Activated CD4-positive, alpha-beta memory T cell treated with anti-CD3 and anti-CD28 coated beads, Interleukin-2, amount 10 ng/mL, durations not matched to agents 7 days and 5 days (primary cell): ENCODE results near the gene RHBDD1. TPM values are rescaled to one million over a fixed set of nuclear protein-coding genes. Genes with fewer than 3 reads are reported as not detected.

Source experiments
- CTCF ChIA-PET: fragments of 350-600 bp; sonication (Branson Sonifier 250); formaldehyde crosslinking; loops from one replicate; lab custom pipeline; 2021; ENCODE audit warnings: antibody characterized with exemption, inconsistent platforms; lab: Charles Lee
- POLR2A ChIA-PET: fragments of 350-600 bp; sonication (Branson Sonifier 250); formaldehyde crosslinking; loops from one replicate; lab custom pipeline; 2021; ENCODE audit warnings: antibody characterized with exemption; lab: Charles Lee
- DNase-seq: peaks from one replicate; pipeline ENCODE4 v3.0.0-alpha.2; 2020
- H3K27ac Mint-ChIP-seq: one replicate; pipeline ENCODE4 v1.8.0; 2021; ENCODE audit warnings: mild to moderate bottlenecking, mixed read lengths
- H3K27me3 Mint-ChIP-seq: one replicate; pipeline ENCODE4 v1.8.0; 2021; ENCODE audit warnings: mixed read lengths
- H3K36me3 Mint-ChIP-seq: one replicate; pipeline ENCODE4 v1.8.0; 2021; ENCODE audit warnings: low read depth, mixed read lengths
- H3K4me1 Mint-ChIP-seq: one replicate; pipeline ENCODE4 v1.8.0; 2021; ENCODE audit warnings: mixed read lengths
- H3K4me3 Mint-ChIP-seq: one replicate; pipeline ENCODE4 v1.8.0; 2021; ENCODE audit warnings: mild to moderate bottlenecking, mixed read lengths
- H3K9me3 Mint-ChIP-seq: one replicate; pipeline ENCODE4 v1.8.0; 2021; ENCODE audit warnings: mixed read lengths
- total RNA-seq, 2 experiments: library from RNA; stranded (reverse); gene quantifications; one replicate each; pipeline ENCODE4 v1.2.3, GENCODE V29; 2021

Gene RHBDD1
- total RNA-seq, 2 experiments from 2014 or later = 38.1 to 43.0 TPM

GRCh38 chr2:226855787-226856186 lies 19.9 kb downstream of the RHBDD1 start:
- ChIA-PET POLR2A (interaction anchor here (1.3 kb wide), 1 partner anchor 20 kb away, joined by 4 read pairs; the partner anchor contains the start of gene RHBDD1), CTCF (no interaction called here)
- Mint-ChIP-seq H3K27ac (no peak overlapping the region), H3K4me1 (no peaks in the 10 kb centered on the region), H3K9me3 (no peaks in the 10 kb centered on the region), H3K4me3 (no peak overlapping the region), H3K36me3 (peaks cover 3% of the 10 kb centered on the region), H3K27me3 (no peaks in the 10 kb centered on the region)
- DNase-seq = no peak

GRCh38 chr2:226860087-226860486 lies 24.2 kb downstream of the RHBDD1 start:
- no peak for DNase-seq
- Mint-ChIP-seq H3K27me3 (no peaks in the 10 kb centered on the region), H3K27ac (no peak overlapping the region), H3K9me3 (no peaks in the 10 kb centered on the region), H3K4me3 (no peak overlapping the region), H3K36me3 (peaks cover 12% of the 10 kb centered on the region), H3K4me1 (no peaks in the 10 kb centered on the region)
- ChIA-PET CTCF (no interaction called here), POLR2A (no interaction called here)

- ChIA-PET CTCF (interaction anchor here (1.2 kb wide), 1 partner anchor 17 kb away, joined by 3 read pairs; no protein-coding TSS in a partner anchor), POLR2A (no interaction called here)
- no peak for DNase-seq
- Mint-ChIP-seq H3K4me3 (no peak overlapping the region), H3K9me3 (no peaks in the 10 kb centered on the region), H3K4me1 (no peaks in the 10 kb centered on the region), H3K27me3 (no peaks in the 10 kb centered on the region), H3K36me3 (peaks cover 24% of the 10 kb centered on the region), H3K27ac (no peak overlapping the region)
These were observed 26.8 kb downstream of the RHBDD1 start for GRCh38 chr2:226862623-226863022.

- no peak for DNase-seq
- POLR2A ChIA-PET = no interaction called here
- H3K27ac Mint-ChIP-seq = no peak overlapping the region
- H3K4me3 Mint-ChIP-seq = no peak overlapping the region
- peaks cover 36% of the 10 kb centered on the region for H3K36me3 Mint-ChIP-seq
- CTCF ChIA-PET = no interaction called here
- H3K4me1 Mint-ChIP-seq = peaks cover 1% of the 10 kb centered on the region
- H3K9me3 Mint-ChIP-seq = no peaks in the 10 kb centered on the region
- H3K27me3 Mint-ChIP-seq = no peaks in the 10 kb centered on the region
These were observed 29.4 kb downstream of the RHBDD1 start for GRCh38 chr2:226865273-226865672.

- CTCF ChIA-PET = no interaction called here
- no peak overlapping the region for H3K4me3 Mint-ChIP-seq
- H3K4me1 Mint-ChIP-seq = peaks cover 1% of the 10 kb centered on the region
- DNase-seq = no peak
- no peaks in the 10 kb centered on the region for H3K27me3 Mint-ChIP-seq
- no peaks in the 10 kb centered on the region for H3K9me3 Mint-ChIP-seq
- no peak overlapping the region for H3K27ac Mint-ChIP-seq
- POLR2A ChIA-PET = no interaction called here
- H3K36me3 Mint-ChIP-seq = peaks cover 36% of the 10 kb centered on the region
These were observed 29.9 kb downstream of the RHBDD1 start for GRCh38 chr2:226865710-226866109.

DNA sequence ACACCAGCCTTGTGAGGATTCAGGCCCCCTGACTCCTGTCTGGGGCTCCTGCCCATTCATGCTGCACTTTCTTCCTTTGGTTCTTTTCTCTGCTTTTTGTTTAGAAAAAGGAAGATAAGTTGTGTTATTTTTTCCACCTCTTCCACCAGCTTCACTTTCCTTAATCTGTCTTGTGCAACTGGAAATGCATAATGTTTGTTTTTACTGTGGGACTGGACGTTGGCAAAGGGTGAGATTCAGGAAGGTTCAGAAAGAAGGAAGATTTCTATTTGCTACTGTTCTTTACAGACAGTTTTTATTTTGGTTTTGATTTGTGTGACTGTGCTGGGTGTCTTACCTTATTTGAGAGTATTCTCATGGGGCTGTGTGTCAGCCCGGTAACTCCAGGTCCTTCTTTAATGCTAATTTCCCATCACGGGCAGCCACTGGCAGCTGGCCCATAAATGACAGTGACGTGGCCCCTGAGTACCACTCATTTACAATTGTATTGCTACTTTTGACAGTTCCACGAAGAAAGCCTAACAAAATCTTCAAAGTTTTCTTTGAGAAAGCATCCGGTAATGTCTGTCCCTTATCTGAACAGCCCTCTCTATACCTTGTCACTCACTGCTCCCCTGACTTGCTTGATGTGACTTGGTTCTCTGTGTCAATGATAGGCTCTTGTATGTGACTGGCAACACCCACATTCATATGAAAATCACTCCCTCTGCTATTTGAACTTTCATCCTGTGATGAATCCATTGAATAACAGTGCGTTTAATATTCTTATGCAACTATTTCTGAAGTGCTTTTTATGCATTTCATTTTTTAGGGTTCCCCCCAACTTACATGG lies 32.7 kb downstream of the RHBDD1 start:
- Mint-ChIP-seq H3K27me3 (no peaks in the 10 kb centered on the region), H3K36me3 (peaks cover 44% of the 10 kb centered on the region), H3K4me3 (no peak overlapping the region), H3K9me3 (no peaks in the 10 kb centered on the region), H3K4me1 (peaks cover 13% of the 10 kb centered on the region), H3K27ac (no peak overlapping the region)
- ChIA-PET POLR2A (no interaction called here), CTCF (interaction anchor here (1.4 kb wide), 1 partner anchor 38 kb away, joined by 4 read pairs; no protein-coding TSS in a partner anchor)
- DNase-seq = no peak

- no peaks in the 10 kb centered on the region for H3K9me3 Mint-ChIP-seq
- peaks cover 45% of the 10 kb centered on the region for H3K36me3 Mint-ChIP-seq
- peaks cover 16% of the 10 kb centered on the region for H3K4me1 Mint-ChIP-seq
- no peak overlapping the region for H3K4me3 Mint-ChIP-seq
- ChIA-PET POLR2A (no interaction called here), CTCF (no interaction called here)
- no peak overlapping the region for H3K27ac Mint-ChIP-seq
- DNase-seq = no peak
- no peaks in the 10 kb centered on the region for H3K27me3 Mint-ChIP-seq
These were observed 33.5 kb downstream of the RHBDD1 start for GRCh38 chr2:226869371-226869770.

- H3K4me1 Mint-ChIP-seq = peaks cover 15% of the 10 kb centered on the region
- no peaks in the 10 kb centered on the region for H3K9me3 Mint-ChIP-seq
- no peaks in the 10 kb centered on the region for H3K27me3 Mint-ChIP-seq
- H3K4me3 Mint-ChIP-seq = no peak overlapping the region
- no peak for DNase-seq
- ChIA-PET CTCF (interaction anchor here (0.7 to 0.9 kb wide), 2 partner anchors 87 to 112 kb away, joined by 3 to 5 read pairs; no protein-coding TSS in a partner anchor), POLR2A (interaction anchor here (1.2 kb wide), 1 partner anchor 37 kb away, joined by 6 read pairs; the partner anchor contains the start of gene RHBDD1)
- H3K27ac Mint-ChIP-seq = no peak overlapping the region
- peaks cover 36% of the 10 kb centered on the region for H3K36me3 Mint-ChIP-seq
These were observed 37.3 kb downstream of the RHBDD1 start for GRCh38 chr2:226873051-226873620.

DNA sequence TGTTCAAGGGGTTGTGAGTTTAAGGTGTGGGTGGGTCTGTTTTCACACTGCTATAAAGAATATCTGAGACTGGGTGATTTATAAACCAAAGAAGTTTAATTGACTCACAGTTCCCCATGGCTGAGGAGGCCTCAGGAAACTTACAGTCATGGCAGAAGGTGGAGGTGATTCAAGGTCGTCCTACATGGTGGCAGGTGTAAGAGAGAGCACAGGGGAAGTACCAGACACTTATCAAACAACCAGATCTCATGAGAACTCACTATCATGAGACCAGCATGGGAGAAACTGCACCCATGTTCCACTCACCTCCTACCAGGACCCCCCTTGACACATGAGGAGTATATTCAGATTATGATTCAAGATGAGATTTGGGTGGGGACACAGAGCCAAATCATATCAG lies 38.0 kb downstream of the RHBDD1 start:
- Mint-ChIP-seq H3K27me3 (no peaks in the 10 kb centered on the region), H3K27ac (no peak overlapping the region), H3K4me3 (no peak overlapping the region), H3K9me3 (no peaks in the 10 kb centered on the region), H3K4me1 (peaks cover 15% of the 10 kb centered on the region), H3K36me3 (peaks cover 30% of the 10 kb centered on the region)
- POLR2A ChIA-PET = interaction anchor here (1.2 kb wide), 1 partner anchor 38 kb away, joined by 6 read pairs; the partner anchor contains the start of gene RHBDD1
- no peak for DNase-seq
- CTCF ChIA-PET = no interaction called here

- ChIA-PET CTCF (no interaction called here), POLR2A (no interaction called here)
- DNase-seq = no peak
- no peak overlapping the region for H3K27ac Mint-ChIP-seq
- no peaks in the 10 kb centered on the region for H3K9me3 Mint-ChIP-seq
- H3K36me3 Mint-ChIP-seq = peaks cover 28% of the 10 kb centered on the region
- no peaks in the 10 kb centered on the region for H3K27me3 Mint-ChIP-seq
- H3K4me3 Mint-ChIP-seq = no peak overlapping the region
- peaks cover 15% of the 10 kb centered on the region for H3K4me1 Mint-ChIP-seq
These were observed 38.9 kb downstream of the RHBDD1 start for GRCh38 chr2:226874749-226875148.

DNA sequence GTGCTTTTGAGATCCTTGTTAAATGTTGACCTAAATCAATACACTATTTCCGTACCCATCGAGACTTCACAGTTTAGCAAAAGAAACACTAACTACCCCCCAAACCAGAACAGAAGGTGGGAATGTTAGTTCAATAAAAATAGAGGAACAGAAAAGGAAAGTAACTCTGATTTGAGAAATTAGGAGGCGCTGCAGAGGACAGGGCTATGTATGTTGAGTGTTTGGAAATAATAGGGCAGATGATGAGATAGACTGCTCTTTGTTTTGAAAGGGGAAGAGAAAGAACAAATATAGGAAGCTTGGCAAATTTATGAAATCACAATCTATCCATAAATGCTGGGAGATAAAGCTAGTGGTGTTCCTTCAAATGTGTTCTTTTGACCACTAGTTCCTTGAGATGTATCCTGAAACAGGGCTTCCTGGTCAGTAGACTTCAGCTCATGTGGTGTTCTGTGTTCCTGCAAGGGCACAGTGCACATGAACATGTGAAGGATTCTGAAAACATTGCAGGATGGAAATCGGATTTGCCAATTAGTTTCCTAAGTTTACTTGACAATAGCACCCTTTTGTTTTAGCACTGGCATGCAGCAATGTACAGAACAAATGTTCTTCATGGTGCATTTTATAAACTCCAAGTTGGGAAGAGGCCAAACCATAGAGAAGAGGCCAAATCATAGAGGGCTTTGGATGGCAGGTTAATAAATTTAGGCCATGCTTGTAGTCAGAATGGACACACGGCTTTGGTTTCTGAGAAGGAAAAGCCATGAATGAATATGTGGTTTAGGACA lies 39.8 kb downstream of the RHBDD1 start:
- Mint-ChIP-seq H3K27ac (no peak overlapping the region), H3K36me3 (peaks cover 35% of the 10 kb centered on the region), H3K9me3 (no peaks in the 10 kb centered on the region), H3K27me3 (no peaks in the 10 kb centered on the region), H3K4me1 (peaks cover 15% of the 10 kb centered on the region), H3K4me3 (no peak overlapping the region)
- ChIA-PET POLR2A (no interaction called here), CTCF (no interaction called here)
- DNase-seq = no peak

DNA sequence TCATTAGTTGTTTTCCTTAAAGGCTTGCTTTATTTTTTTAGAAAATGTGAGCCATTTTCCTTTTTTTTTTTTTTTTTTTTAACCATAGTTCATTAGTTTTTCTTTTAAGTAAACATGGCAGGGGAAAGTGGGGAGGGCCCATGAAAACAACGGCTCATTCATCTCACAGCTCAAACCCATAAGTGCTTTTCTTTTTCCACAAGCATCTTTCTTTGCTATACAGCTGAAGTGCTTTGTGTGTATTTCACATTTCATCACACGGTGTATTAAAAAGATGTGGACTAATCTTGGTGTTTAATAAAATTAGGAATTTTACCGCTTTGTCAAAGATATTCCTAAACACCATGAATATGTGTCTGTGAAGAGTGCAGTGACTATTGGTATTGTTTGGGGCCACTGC lies 41.6 kb downstream of the RHBDD1 start:
- CTCF ChIA-PET = interaction anchor here (0.7 to 1.7 kb wide), 2 partner anchors 21 to 41 kb away, joined by 3 to 4 read pairs; no protein-coding TSS in a partner anchor
- DNase-seq = no peak
- peaks cover 14% of the 10 kb centered on the region for H3K4me1 Mint-ChIP-seq
- POLR2A ChIA-PET = no interaction called here
- no peak overlapping the region for H3K27ac Mint-ChIP-seq
- no peaks in the 10 kb centered on the region for H3K27me3 Mint-ChIP-seq
- no peak overlapping the region for H3K4me3 Mint-ChIP-seq
- peaks cover 37% of the 10 kb centered on the region for H3K36me3 Mint-ChIP-seq
- H3K9me3 Mint-ChIP-seq = no peaks in the 10 kb centered on the region

- no peaks in the 10 kb centered on the region for H3K9me3 Mint-ChIP-seq
- H3K36me3 Mint-ChIP-seq = peaks cover 29% of the 10 kb centered on the region
- H3K27me3 Mint-ChIP-seq = no peaks in the 10 kb centered on the region
These were observed 45.4 kb downstream of the RHBDD1 start for GRCh38 chr2:226881287-226881686.

More at GRCh38 chr2:226881287-226881686, 45.4 kb downstream of the RHBDD1 start:
- Mint-ChIP-seq H3K4me1 (no peaks in the 10 kb centered on the region), H3K27ac (no peak overlapping the region), H3K4me3 (no peak overlapping the region)
- ChIA-PET POLR2A (no interaction called here), CTCF (no interaction called here)
- DNase-seq = no peak
